Measurements from ENCODE around the gene ZNF30.

GRCh38 chr19:34957830-34958751 lies 31.4 kb downstream of the ZNF30 start:
- TF ChIP-seq, protein P1, sequence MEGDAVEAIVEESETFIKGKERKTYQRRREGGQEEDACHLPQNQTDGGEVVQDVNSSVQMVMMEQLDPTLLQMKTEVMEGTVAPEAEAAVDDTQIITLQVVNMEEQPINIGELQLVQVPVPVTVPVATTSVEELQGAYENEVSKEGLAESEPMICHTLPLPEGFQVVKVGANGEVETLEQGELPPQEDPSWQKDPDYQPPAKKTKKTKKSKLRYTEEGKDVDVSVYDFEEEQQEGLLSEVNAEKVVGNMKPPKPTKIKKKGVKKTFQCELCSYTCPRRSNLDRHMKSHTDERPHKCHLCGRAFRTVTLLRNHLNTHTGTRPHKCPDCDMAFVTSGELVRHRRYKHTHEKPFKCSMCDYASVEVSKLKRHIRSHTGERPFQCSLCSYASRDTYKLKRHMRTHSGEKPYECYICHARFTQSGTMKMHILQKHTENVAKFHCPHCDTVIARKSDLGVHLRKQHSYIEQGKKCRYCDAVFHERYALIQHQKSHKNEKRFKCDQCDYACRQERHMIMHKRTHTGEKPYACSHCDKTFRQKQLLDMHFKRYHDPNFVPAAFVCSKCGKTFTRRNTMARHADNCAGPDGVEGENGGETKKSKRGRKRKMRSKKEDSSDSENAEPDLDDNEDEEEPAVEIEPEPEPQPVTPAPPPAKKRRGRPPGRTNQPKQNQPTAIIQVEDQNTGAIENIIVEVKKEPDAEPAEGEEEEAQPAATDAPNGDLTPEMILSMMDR (tag by site-specific recombination; IDR thresholded peaks at IDR 0.05), result no peak
- no peak for TF ChIP-seq ZNF274 (IDR thresholded peaks at IDR 0.05; ENCODE audit: low read length)
- no peak for TF ChIP-seq ZNF274 (tag by site-specific recombination; IDR thresholded peaks at IDR 0.05; ENCODE audit: borderline replicate concordance)
- TF ChIP-seq, protein P2, sequence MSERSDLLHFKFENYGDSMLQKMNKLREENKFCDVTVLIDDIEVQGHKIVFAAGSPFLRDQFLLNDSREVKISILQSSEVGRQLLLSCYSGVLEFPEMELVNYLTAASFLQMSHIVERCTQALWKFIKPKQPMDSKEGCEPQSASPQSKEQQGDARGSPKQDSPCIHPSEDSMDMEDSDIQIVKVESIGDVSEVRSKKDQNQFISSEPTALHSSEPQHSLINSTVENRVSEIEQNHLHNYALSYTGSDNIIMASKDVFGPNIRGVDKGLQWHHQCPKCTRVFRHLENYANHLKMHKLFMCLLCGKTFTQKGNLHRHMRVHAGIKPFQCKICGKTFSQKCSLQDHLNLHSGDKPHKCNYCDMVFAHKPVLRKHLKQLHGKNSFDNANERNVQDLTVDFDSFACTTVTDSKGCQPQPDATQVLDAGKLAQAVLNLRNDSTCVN (tag by site-specific recombination; optimal IDR thresholded peaks at IDR 0.05), result no peak
- no peak; the same call in 1 of the 2 replicates for TF ChIP-seq TRIM28 (IDR thresholded peaks at IDR 0.05; ENCODE audit: borderline replicate concordance, low read length)
- TF ChIP-seq ZFP41 (tag by site-specific recombination; IDR thresholded peaks at IDR 0.05; ENCODE audit: borderline replicate concordance), result no peak
- no peak for TF ChIP-seq MEIS1 (CRISPR knock-in tag; IDR thresholded peaks at IDR 0.05; ENCODE audit: borderline replicate concordance)
- TF ChIP-seq ZNF623 (tag by site-specific recombination; IDR thresholded peaks at IDR 0.05), result no peak
- no peak for TF ChIP-seq GLI2 (tag by site-specific recombination; IDR thresholded peaks at IDR 0.05; ENCODE audit: borderline replicate concordance, low read depth)
- TF ChIP-seq ZNF585B (tag by site-specific recombination; IDR thresholded peaks at IDR 0.05), result no peak
- TF ChIP-seq MYNN (tag by site-specific recombination; IDR thresholded peaks at IDR 0.05; ENCODE audit: borderline replicate concordance), result no peak
- TF ChIP-seq, protein P3, sequence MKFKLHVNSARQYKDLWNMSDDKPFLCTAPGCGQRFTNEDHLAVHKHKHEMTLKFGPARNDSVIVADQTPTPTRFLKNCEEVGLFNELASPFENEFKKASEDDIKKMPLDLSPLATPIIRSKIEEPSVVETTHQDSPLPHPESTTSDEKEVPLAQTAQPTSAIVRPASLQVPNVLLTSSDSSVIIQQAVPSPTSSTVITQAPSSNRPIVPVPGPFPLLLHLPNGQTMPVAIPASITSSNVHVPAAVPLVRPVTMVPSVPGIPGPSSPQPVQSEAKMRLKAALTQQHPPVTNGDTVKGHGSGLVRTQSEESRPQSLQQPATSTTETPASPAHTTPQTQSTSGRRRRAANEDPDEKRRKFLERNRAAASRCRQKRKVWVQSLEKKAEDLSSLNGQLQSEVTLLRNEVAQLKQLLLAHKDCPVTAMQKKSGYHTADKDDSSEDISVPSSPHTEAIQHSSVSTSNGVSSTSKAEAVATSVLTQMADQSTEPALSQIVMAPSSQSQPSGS (tag by site-specific recombination; IDR thresholded peaks at IDR 0.05; ENCODE audit: low read depth), result no peak
- TF ChIP-seq KLF7 (tag by site-specific recombination; IDR thresholded peaks at IDR 0.05; ENCODE audit: borderline replicate concordance), result no peak
